GM23338 (cell line): ENCODE data around the gene COL26A1. TPM values are rescaled to one million over a fixed set of nuclear protein-coding genes. Genes with fewer than 3 reads are reported as not detected.

ENCODE experiments used
- ATAC-seq: fragments of 200-7000 bp; cut with Tn5 transposase; 3 replicates; pipeline ENCODE4 v1.9.1; 2020
- DNase-seq: peaks from one replicate; pipeline ENCODE4 v3.0.0-alpha.2; 2015; ENCODE audit warnings: low spot score
- H2AFZ ChIP-seq: fragments of 200-600 bp; sonication (generic); 2 replicates; pipeline ENCODE4 v1.8.0; 2016; ENCODE audit warnings: antibody characterized with exemption, mild to moderate bottlenecking, moderate library complexity
- H3F3A ChIP-seq: fragments of 200-600 bp; sonication (generic); replicated peaks from 2 replicates; pipeline ENCODE4 v1.8.0; 2017; ENCODE audit warnings: antibody characterized with exemption, mixed run types, low read depth
- H3K27ac ChIP-seq: fragments of 200-600 bp; sonication (generic); 2 replicates; pipeline ENCODE4 v1.6.1; 2016; ENCODE audit warnings: low read depth
- H3K27me3 ChIP-seq: fragments of 200-600 bp; sonication (generic); 2 replicates; pipeline ENCODE4 v1.8.0; 2016; ENCODE audit warnings: mild to moderate bottlenecking, mixed run types, moderate library complexity; ENCODE audit not compliant: insufficient read depth
- H3K36me3 ChIP-seq: fragments of 200-600 bp; sonication (generic); 2 replicates; pipeline ENCODE4 v1.8.0; 2016; ENCODE audit warnings: mild to moderate bottlenecking; ENCODE audit not compliant: insufficient read depth
- H3K4me1 ChIP-seq: fragments of 200-600 bp; sonication (generic); 2 replicates; pipeline ENCODE4 v1.8.0; 2016; ENCODE audit warnings: mild to moderate bottlenecking, moderate library complexity; ENCODE audit not compliant: insufficient read depth
- H3K4me2 ChIP-seq: fragments of 200-600 bp; sonication (generic); 2 replicates; pipeline ENCODE4 v1.7.1; 2017; ENCODE audit warnings: mixed run types
- H3K4me3 ChIP-seq: fragments of 200-600 bp; sonication (generic); 2 replicates; pipeline ENCODE4 v1.6.1; 2016; ENCODE audit warnings: mixed run types
- H3K79me2 ChIP-seq: fragments of 200-600 bp; sonication (generic); replicated peaks from 2 replicates; pipeline ENCODE4 v1.8.0; 2017; ENCODE audit warnings: mild to moderate bottlenecking; ENCODE audit not compliant: insufficient read depth
- H3K9me2 ChIP-seq: fragments of 200-600 bp; sonication (generic); 2 replicates; pipeline ENCODE4 v1.8.0; 2017; ENCODE audit not compliant: insufficient read depth
- H4K20me1 ChIP-seq: fragments of 200-600 bp; sonication (generic); replicated peaks from 2 replicates; pipeline ENCODE4 v1.8.0; 2017; ENCODE audit warnings: mild to moderate bottlenecking; ENCODE audit not compliant: insufficient read depth
- H3K27ac Mint-ChIP-seq: 2 replicates; pipeline ENCODE4 v1.8.0; 2020; ENCODE audit warnings: inconsistent platforms, mild to moderate bottlenecking, moderate library complexity, mixed read lengths
- H3K27me3 Mint-ChIP-seq: 3 replicates; pipeline ENCODE4 v1.8.0; 2022; ENCODE audit warnings: low read depth, mild to moderate bottlenecking, moderate library complexity, mixed read lengths, inconsistent platforms; ENCODE audit not compliant: insufficient read depth, poor library complexity
- H3K36me3 Mint-ChIP-seq: 3 replicates; pipeline ENCODE4 v1.8.0; 2021; ENCODE audit warnings: low read depth, mild to moderate bottlenecking, inconsistent platforms, moderate library complexity, mixed read lengths
- H3K4me1 Mint-ChIP-seq: 3 replicates; pipeline ENCODE4 v1.8.0; 2020; ENCODE audit warnings: mild to moderate bottlenecking, inconsistent platforms, mixed read lengths
- H3K4me3 Mint-ChIP-seq: 3 replicates; pipeline ENCODE4 v1.8.0; 2021; ENCODE audit warnings: moderate library complexity, mild to moderate bottlenecking, inconsistent platforms, mixed read lengths
- H3K9me3 Mint-ChIP-seq: 3 replicates; pipeline ENCODE4 v1.8.0; 2020; ENCODE audit warnings: moderate library complexity, mild to moderate bottlenecking, inconsistent platforms, mixed read lengths
- CREB1 ChIP-seq: fragments of 250-450 bp; sonication (Bioruptor Pico); IDR thresholded peaks from 2 replicates; pipeline ENCODE4 v1.5.0; 2020; ENCODE audit warnings: low read depth, mild to moderate bottlenecking, moderate library complexity
- CTCF ChIP-seq, 2 experiments: fragments of 200-600 bp in 1 of 2; sonication (generic) in 1 of 2; conservative IDR thresholded peaks; 2 replicates each; pipeline versions ENCODE4 v1.5.1 to v1.6.1; 2016 to 2017; ENCODE audit warnings: antibody characterized with exemption in 2 of 2, low read depth in 2 of 2, mild to moderate bottlenecking in 2 of 2, moderate library complexity in 1 of 2
- ETS1 ChIP-seq: IDR thresholded peaks from 2 replicates; pipeline ENCODE4 v1.6.1; 2016; ENCODE audit warnings: antibody characterized with exemption
- EZH2 ChIP-seq: fragments of 200-600 bp; sonication (generic); IDR thresholded peaks from one replicate; pipeline ENCODE4 v1.8.0; 2017; ENCODE audit warnings: antibody characterized with exemption, mild to moderate bottlenecking, low read depth; ENCODE audit not compliant: unreplicated experiment
- JUNB ChIP-seq: IDR thresholded peaks from one replicate; pipeline ENCODE4 v1.6.1; 2016; ENCODE audit warnings: antibody characterized with exemption; ENCODE audit not compliant: unreplicated experiment
- NANOG ChIP-seq: IDR thresholded peaks from 2 replicates; pipeline ENCODE4 v1.6.1; 2016; ENCODE audit warnings: antibody characterized with exemption, borderline replicate concordance
- POLR2AphosphoS5 ChIP-seq: IDR thresholded peaks from 2 replicates; pipeline ENCODE4 v1.6.1; 2016; ENCODE audit warnings: antibody characterized with exemption, low read depth
- REST ChIP-seq: IDR thresholded peaks from one replicate; pipeline ENCODE4 v1.6.1; 2018; ENCODE audit warnings: antibody characterized with exemption; ENCODE audit not compliant: unreplicated experiment
- ZNF114 ChIP-seq: fragments of 250-450 bp; sonication (Bioruptor Pico); IDR thresholded peaks from 2 replicates; pipeline ENCODE4 v1.5.0; 2020; ENCODE audit warnings: mild to moderate bottlenecking, moderate library complexity
- ZNF331 ChIP-seq: fragments of 250-450 bp; sonication (Bioruptor Pico); IDR thresholded peaks from 2 replicates; pipeline ENCODE4 v1.5.0; 2020; ENCODE audit warnings: low read depth, mild to moderate bottlenecking, moderate library complexity
- polyA plus RNA-seq: library from polyadenylated mRNA; unstranded; fragments of >200 nt; fragmentation: Nextera tagmentation; extraction: Ambion mirVana; gene quantifications from 2 replicates; pipeline ENCODE4 v1.2.1, GENCODE V29; 2016
- total RNA-seq: library from RNA; depleted of rRNA; stranded (reverse); fragments of >200 nt; shearing (Covaris generic); gene quantifications from 2 replicates; pipeline ENCODE4 v1.2.3, GENCODE V29; 2014

Gene COL26A1
- total and polyA plus RNA-seq, 2 experiments from 2014 or later: 17.8 to 55.0 TPM

- TF ChIP-seq ETS1 (no peak), REST (no peak), CREB1 (no peak), ZNF114 (CRISPR knock-in tag) (no peak), EZH2 (no peak)
Observed at GRCh38 chr7:101532400-101533102, 169.9 kb downstream of the COL26A1 start (continued).

- Mint-ChIP-seq H3K36me3 (peaks cover 5% of the 10 kb centered on the region; the same call in 1 of the 3 replicates), H3K27ac (no peak overlapping the region)
- no peak for ATAC-seq
- TF ChIP-seq POLR2AphosphoS5 (no peak), NANOG (no peak), ETS1 (no peak), JUNB (no peak), ZNF331 (no peak), CTCF (conservative IDR thresholded peaks at IDR 0.05; ENCODE audit: low read depth in 2 of 2) (no peak), REST (no peak), EZH2 (no peak), CREB1 (no peak)
Observed at GRCh38 chr7:101533103-101533465, 170.4 kb downstream of the COL26A1 start.

More at GRCh38 chr7:101533103-101533465, 170.4 kb downstream of the COL26A1 start:
- no peak overlapping the region for H2AFZ ChIP-seq
- H3K27me3 ChIP-seq: no peaks in the 10 kb centered on the region
- H3K4me3 ChIP-seq: no peak overlapping the region
- H3K27ac ChIP-seq: no peak overlapping the region
- no peak for DNase-seq
- no peaks in the 10 kb centered on the region for H3K9me2 ChIP-seq
- Mint-ChIP-seq H3K9me3 (no peaks in the 10 kb centered on the region), H3K4me1 (no peaks in the 10 kb centered on the region; the same call in 2 of the 3 replicates), H3K4me3 (no peak overlapping the region), H3K27me3 (peaks cover 2% of the 10 kb centered on the region)
- no peak overlapping the region for H3K4me2 ChIP-seq
- H4K20me1 ChIP-seq: no peaks in the 10 kb centered on the region
- H3K36me3 ChIP-seq: no peaks in the 10 kb centered on the region
- no peaks in the 10 kb centered on the region for H3F3A ChIP-seq
- no peaks in the 10 kb centered on the region for H3K4me1 ChIP-seq
- H3K79me2 ChIP-seq: no peaks in the 10 kb centered on the region
